Left hindlimb (tissue), 1 donor: Measurements from ENCODE around the gene PRKCH.

Experiments used
- DNase-seq: peaks from one replicate; pipeline ENCODE4 v3.0.0-alpha.2; 2018

PRKCH gene

GRCh38 chr14:61536661-61537562 is 215.5 kb downstream of the PRKCH start:
- DNase-seq, result no peak

GRCh38 chr14:61537563-61538463 is 216.4 kb downstream of the PRKCH start:
- no peak for DNase-seq

GRCh38 chr14:61538464-61539022 is 217.2 kb downstream of the PRKCH start:
- DNase-seq, result no peak

- no peak for DNase-seq
These were observed 218.3 kb downstream of the PRKCH start for GRCh38 chr14:61539631-61540030.

- DNase-seq, result no peak
These were observed 219.6 kb downstream of the PRKCH start for GRCh38 chr14:61540931-61541330.

GRCh38 chr14:61542848-61543790 is 221.7 kb downstream of the PRKCH start:
- DNase-seq, result peak; percentile 69

GRCh38 chr14:61543946-61544345 is 222.6 kb downstream of the PRKCH start:
- no peak for DNase-seq

GRCh38 chr14:61544448-61545330 is 223.3 kb downstream of the PRKCH start:
- no peak for DNase-seq

- DNase-seq, result no peak
These were observed 224.5 kb downstream of the PRKCH start for GRCh38 chr14:61545726-61546455.

GRCh38 chr14:61547186-61548069 is 226.0 kb downstream of the PRKCH start:
- peak; percentile 62 for DNase-seq

GRCh38 chr14:61549425-61549824 is 228.0 kb downstream of the PRKCH start:
- no peak for DNase-seq

- no peak for DNase-seq
These were observed 230.0 kb downstream of the PRKCH start for GRCh38 chr14:61551384-61551783.

GRCh38 chr14:61552241-61552640 is 230.9 kb downstream of the PRKCH start:
- DNase-seq, result no peak

GRCh38 chr14:61553730-61554641 is 232.6 kb downstream of the PRKCH start:
- DNase-seq, result no peak

GRCh38 chr14:61555056-61555838 is 233.9 kb downstream of the PRKCH start:
- no peak for DNase-seq

GRCh38 chr14:61556455-61556854 is 235.1 kb downstream of the PRKCH start:
- no peak for DNase-seq

- DNase-seq, result no peak
These were observed 235.9 kb downstream of the PRKCH start for GRCh38 chr14:61557262-61557661.
